Mesenchymal stem cell (in vitro differentiated cells and primary cell): ENCODE measurements around the gene CRY2.
A peak's percentile ranks its signal among the peaks of the same experiment; 100 is the strongest.

Experiments
- DNase-seq: peaks from one replicate; pipeline ENCODE4 v3.0.0-alpha.2; 2013
- H2AFZ ChIP-seq: one replicate; pipeline ENCODE4 v1.6.1; 2013; ENCODE audit warnings: low read depth, mild to moderate bottlenecking, control low read depth, inconsistent platforms, low read length, moderate library complexity
- H2AK5ac ChIP-seq: 2 replicates; pipeline ENCODE4 v1.6.1; 2013; ENCODE audit warnings: low read length, moderate library complexity, mild to moderate bottlenecking, inconsistent platforms; ENCODE audit not compliant: severe bottlenecking
- H2BK120ac ChIP-seq: one replicate; pipeline ENCODE4 v1.6.1; 2013; ENCODE audit warnings: low read depth, mild to moderate bottlenecking, inconsistent platforms, low read length, moderate library complexity
- H2BK12ac ChIP-seq, 2 experiments: one replicate each; pipeline ENCODE4 v1.6.1; 2013; ENCODE audit warnings: inconsistent platforms in 2 of 2, low read length in 2 of 2, mild to moderate bottlenecking in 2 of 2, moderate library complexity in 2 of 2, control low read depth in 1 of 2
- H2BK15ac ChIP-seq: one replicate; pipeline ENCODE4 v1.6.1; 2013; ENCODE audit warnings: mild to moderate bottlenecking, low read depth, inconsistent platforms; ENCODE audit not compliant: poor library complexity, severe bottlenecking
- H2BK5ac ChIP-seq: 2 replicates; pipeline ENCODE4 v1.6.1; 2013; ENCODE audit warnings: low read depth, mild to moderate bottlenecking, low read length, control low read depth, inconsistent platforms; ENCODE audit not compliant: poor library complexity, severe bottlenecking
- H3K14ac ChIP-seq, 2 experiments: one replicate each; pipeline ENCODE4 v1.6.1; 2013; ENCODE audit warnings: inconsistent platforms in 2 of 2, low read length in 2 of 2, control low read depth in 1 of 2, mild to moderate bottlenecking in 1 of 2, moderate library complexity in 1 of 2
- H3K18ac ChIP-seq, 2 experiments: one replicate each; pipeline ENCODE4 v1.6.1; 2013; ENCODE audit warnings: inconsistent platforms in 2 of 2, low read length in 2 of 2, control low read depth in 1 of 2, low read depth in 1 of 2, mild to moderate bottlenecking in 1 of 2
- H3K23ac ChIP-seq, 2 experiments: one replicate each; pipeline ENCODE4 v1.6.1; 2013; ENCODE audit warnings: inconsistent platforms in 2 of 2, low read length in 2 of 2, mild to moderate bottlenecking in 2 of 2, moderate library complexity in 2 of 2, control low read depth in 1 of 2
- H3K27ac ChIP-seq: 2 replicates; pipeline ENCODE4 v1.5.1; 2013; ENCODE audit warnings: mild to moderate bottlenecking, moderate library complexity, low read length, control low read depth, inconsistent platforms; ENCODE audit not compliant: poor library complexity, severe bottlenecking
- H3K27me3 ChIP-seq, 2 experiments: 2 replicates each; pipeline versions ENCODE4 v1.6.1 to v1.7.0; 2013; ENCODE audit warnings: low read length in 2 of 2, mild to moderate bottlenecking in 2 of 2, moderate library complexity in 2 of 2, control low read depth in 1 of 2, inconsistent platforms in 1 of 2; ENCODE audit not compliant: control insufficient read depth in 1 of 2, insufficient read depth in 1 of 2
- H3K36me3 ChIP-seq, 2 experiments: 2 replicates each; pipeline versions ENCODE4 v1.6.1 to v1.7.0; 2013; ENCODE audit warnings: low read length in 2 of 2, control low read depth in 1 of 2, inconsistent platforms in 1 of 2, low read depth in 1 of 2, mild to moderate bottlenecking in 1 of 2; ENCODE audit not compliant: insufficient read depth in 2 of 2, control insufficient read depth in 1 of 2
- H3K4ac ChIP-seq, 2 experiments: one replicate each; pipeline ENCODE4 v1.6.1; 2013; ENCODE audit warnings: inconsistent platforms in 2 of 2, low read length in 2 of 2, mild to moderate bottlenecking in 2 of 2, moderate library complexity in 2 of 2, control low read depth in 1 of 2, low read depth in 1 of 2
- H3K4me1 ChIP-seq: 2 replicates; pipeline ENCODE4 v1.6.1; 2013; ENCODE audit warnings: low read depth, low read length, control low read depth; ENCODE audit not compliant: control insufficient read depth, insufficient read depth
- H3K4me2 ChIP-seq: 2 replicates; pipeline ENCODE4 v1.6.1; 2013; ENCODE audit warnings: low read length, mild to moderate bottlenecking, inconsistent platforms; ENCODE audit not compliant: poor library complexity, severe bottlenecking
- H3K4me3 ChIP-seq, 2 experiments: 2 replicates each; pipeline versions ENCODE4 v1.5.1 to v1.7.0; 2013; ENCODE audit warnings: low read length in 2 of 2, mild to moderate bottlenecking in 2 of 2, control low read depth in 1 of 2, low read depth in 1 of 2; ENCODE audit not compliant: insufficient read depth in 1 of 2
- H3K79me1 ChIP-seq: replicated peaks from 2 replicates; pipeline ENCODE4 v1.6.1; 2013; ENCODE audit warnings: mild to moderate bottlenecking, control low read depth, low read length, inconsistent platforms; ENCODE audit not compliant: poor library complexity, severe bottlenecking
- H3K9ac ChIP-seq: 2 replicates; pipeline ENCODE4 v1.7.0; 2013; ENCODE audit warnings: mild to moderate bottlenecking, low read length, moderate library complexity
- H3K9me3 ChIP-seq: 2 replicates; pipeline ENCODE4 v1.7.0; 2013; ENCODE audit warnings: mild to moderate bottlenecking, low read length; ENCODE audit not compliant: control insufficient read depth
- H4K8ac ChIP-seq: one replicate; pipeline ENCODE4 v1.6.1; 2013; ENCODE audit warnings: inconsistent platforms, mild to moderate bottlenecking, low read length, moderate library complexity
- H4K91ac ChIP-seq: one replicate; pipeline ENCODE4 v1.6.1; 2013; ENCODE audit warnings: mild to moderate bottlenecking, low read length, inconsistent platforms
- WGBS: methylation state at CpG from one replicate; pipeline ENCODE4 v1.1.7; 2013; ENCODE audit warnings: mixed read lengths; 5-methylcytosine and 5-hydroxymethylcytosine counted together

The CRY2 gene

GRCh38 chr11:45801723-45802315 is 45.5 kb upstream of the CRY2 start:
- H3K27ac ChIP-seq, result no peak overlapping the region
- H3K4me3 ChIP-seq, result no peak overlapping the region
- no peak overlapping the region for H3K14ac ChIP-seq
- H4K91ac ChIP-seq, result no peak overlapping the region
- H2BK15ac ChIP-seq, result no peak overlapping the region
- H3K9me3 ChIP-seq, result no peaks in the 10 kb centered on the region
- H3K36me3 ChIP-seq, result no peaks in the 10 kb centered on the region
- H3K9ac ChIP-seq, result no peak overlapping the region
- H4K8ac ChIP-seq, result no peak overlapping the region
- no peak overlapping the region for H3K18ac ChIP-seq
- H3K4me2 ChIP-seq, result no peak overlapping the region
- WGBS, result 97% methylated on average over 2 of the region's 2 CpGs
- peaks cover 2% of the 10 kb centered on the region for H3K79me1 ChIP-seq
- peaks cover 0 to 14% of the 10 kb centered on the region in 2 experiments for H3K27me3 ChIP-seq
- H3K23ac ChIP-seq, result no peak overlapping the region
- DNase-seq, result no peak
- no peak overlapping the region for H2BK5ac ChIP-seq
- no peak overlapping the region for H2BK12ac ChIP-seq
- H3K4ac ChIP-seq, result no peak overlapping the region
- H2AK5ac ChIP-seq, result no peak overlapping the region
- peaks cover 8% of the 10 kb centered on the region for H3K4me1 ChIP-seq
- no peak overlapping the region for H2AFZ ChIP-seq
- H2BK120ac ChIP-seq, result no peak overlapping the region

- Histone ChIP-seq H3K9ac (no peak overlapping the region), H3K4me3 (no peak overlapping the region), H3K14ac (no peak overlapping the region), H3K79me1 (peaks cover 8% of the 10 kb centered on the region), H3K27me3 (peaks cover 0 to 11% of the 10 kb centered on the region in 2 experiments), H3K27ac (no peak overlapping the region), H2BK120ac (no peak overlapping the region), H2AFZ (no peak overlapping the region), H3K36me3 (peaks cover 0 to 7% of the 10 kb centered on the region in 2 experiments), H3K4me1 (peaks cover 15% of the 10 kb centered on the region), H3K4ac (no peak overlapping the region), H3K4me2 (no peak overlapping the region), H2BK5ac (no peak overlapping the region), H3K9me3 (no peaks in the 10 kb centered on the region), H4K8ac (no peak overlapping the region), H3K18ac (no peak overlapping the region), H3K23ac (no peak overlapping the region), H4K91ac (no peak overlapping the region), H2AK5ac (peak overlapping the region; percentile 29), H2BK12ac (peak overlapping the region in 1 of 2 experiments; percentile 10), H2BK15ac (no peak overlapping the region)
- WGBS, result 90% methylated on average over 6 of the region's 10 CpGs
- no peak for DNase-seq
These were observed 44.6 kb upstream of the CRY2 start for GRCh38 chr11:45802531-45803317.

- Histone ChIP-seq H2BK12ac (peak overlapping the region in 1 of 2 experiments; percentile 29), H3K4me2 (peak overlapping the region; percentile 93), H2BK15ac (peak overlapping the region; percentile 54), H3K9ac (peak overlapping the region; percentile 97), H3K18ac (peak overlapping the region; percentile 65 to 96), H2AFZ (peak overlapping the region; percentile 75), H2BK120ac (peak overlapping the region; percentile 88), H2AK5ac (no peak overlapping the region), H3K9me3 (no peaks in the 10 kb centered on the region), H2BK5ac (no peak overlapping the region), H4K8ac (peak overlapping the region; percentile 96), H4K91ac (peak overlapping the region; percentile 85), H3K4me1 (peaks cover 21% of the 10 kb centered on the region), H3K27me3 (no peaks in the 10 kb centered on the region), H3K27ac (peak overlapping the region; percentile 34), H3K14ac (peak overlapping the region in 1 of 2 experiments; percentile 89), H3K4me3 (peak overlapping the region; percentile 69 to 97), H3K36me3 (peaks cover 5 to 17% of the 10 kb centered on the region in 2 experiments), H3K4ac (peak overlapping the region; percentile 29 to 94), H3K79me1 (peaks cover 10% of the 10 kb centered on the region), H3K23ac (peak overlapping the region in 1 of 2 experiments; percentile 94)
- 1% methylated on average over 66 of the region's 70 CpGs for WGBS
- peak; percentile 81 for DNase-seq
These were observed 43.1 kb upstream of the CRY2 start for GRCh38 chr11:45803971-45804760.
